Measurements from ENCODE around the gene KRT37.

The KRT37 gene

GRCh38 chr17:41393294-41393693 is 31.1 kb downstream of the KRT37 start:
- no peak for TF ChIP-seq POU6F1 (CRISPR knock-in tag; IDR thresholded peaks at IDR 0.05; ENCODE audit: borderline replicate concordance, low read depth)
- no peak for TF ChIP-seq ZNF8 (CRISPR knock-in tag; IDR thresholded peaks at IDR 0.05)
- TF ChIP-seq ISL1 (CRISPR knock-in tag; IDR thresholded peaks at IDR 0.05): no peak
- no peak for TF ChIP-seq GLIS3 (CRISPR knock-in tag; IDR thresholded peaks at IDR 0.05)
- TF ChIP-seq TCF4 (CRISPR knock-in tag; IDR thresholded peaks at IDR 0.05; ENCODE audit: borderline replicate concordance): no peak
- TF ChIP-seq PPARA (CRISPR knock-in tag; IDR thresholded peaks at IDR 0.05; ENCODE audit: borderline replicate concordance): no peak
- no peak for TF ChIP-seq ZNF70 (CRISPR knock-in tag; IDR thresholded peaks at IDR 0.05)
- no peak for TF ChIP-seq ZFP3 (CRISPR knock-in tag; IDR thresholded peaks at IDR 0.05)
- no peak for TF ChIP-seq ZC3H10 (CRISPR knock-in tag; IDR thresholded peaks at IDR 0.05)
- no peak for TF ChIP-seq TOX (CRISPR knock-in tag; IDR thresholded peaks at IDR 0.05; ENCODE audit: borderline replicate concordance)
- TF ChIP-seq RARB (CRISPR knock-in tag; IDR thresholded peaks at IDR 0.05): no peak
- TF ChIP-seq TSHZ2 (CRISPR knock-in tag; IDR thresholded peaks at IDR 0.05): no peak
- ATAC-seq: no peak

GRCh38 chr17:41392278-41392677 is 32.1 kb downstream of the KRT37 start:
- no peak for ATAC-seq

GRCh38 chr17:41391535-41391934 is 32.9 kb downstream of the KRT37 start:
- TF ChIP-seq ESRRG (CRISPR knock-in tag; IDR thresholded peaks at IDR 0.05): no peak
- TF ChIP-seq GLIS3 (CRISPR knock-in tag; IDR thresholded peaks at IDR 0.05): no peak
- no peak for TF ChIP-seq CREB5 (CRISPR knock-in tag; IDR thresholded peaks at IDR 0.05; ENCODE audit: low read depth)
- no peak for TF ChIP-seq SNAI2 (CRISPR knock-in tag; IDR thresholded peaks at IDR 0.05)
- no peak for TF ChIP-seq TOX (CRISPR knock-in tag; IDR thresholded peaks at IDR 0.05; ENCODE audit: borderline replicate concordance)
- no peak for TF ChIP-seq ZFP3 (CRISPR knock-in tag; IDR thresholded peaks at IDR 0.05)
- no peak for TF ChIP-seq ZNF565 (CRISPR knock-in tag; conservative IDR thresholded peaks at IDR 0.05; ENCODE audit: low read depth)
- TF ChIP-seq ZNF8 (CRISPR knock-in tag; IDR thresholded peaks at IDR 0.05): no peak
- TF ChIP-seq PATZ1 (CRISPR knock-in tag; IDR thresholded peaks at IDR 0.05; ENCODE audit: borderline replicate concordance): no peak
- TF ChIP-seq POU6F1 (CRISPR knock-in tag; IDR thresholded peaks at IDR 0.05; ENCODE audit: borderline replicate concordance, low read depth): no peak
- TF ChIP-seq CSRNP3 (CRISPR knock-in tag; IDR thresholded peaks at IDR 0.05): no peak
- TF ChIP-seq ZNF70 (CRISPR knock-in tag; IDR thresholded peaks at IDR 0.05): no peak
- no peak for TF ChIP-seq ISL1 (CRISPR knock-in tag; IDR thresholded peaks at IDR 0.05)
- TF ChIP-seq PPARA (CRISPR knock-in tag; IDR thresholded peaks at IDR 0.05; ENCODE audit: borderline replicate concordance): no peak
- no peak for TF ChIP-seq OSR1 (CRISPR knock-in tag; IDR thresholded peaks at IDR 0.05)
- no peak for TF ChIP-seq TCF4 (CRISPR knock-in tag; IDR thresholded peaks at IDR 0.05; ENCODE audit: borderline replicate concordance)
- TF ChIP-seq ZFP30 (CRISPR knock-in tag; IDR thresholded peaks at IDR 0.05): no peak
- TF ChIP-seq CSDC2 (CRISPR knock-in tag; IDR thresholded peaks at IDR 0.05): no peak
- no peak for TF ChIP-seq TSHZ2 (CRISPR knock-in tag; IDR thresholded peaks at IDR 0.05)
- no peak for ATAC-seq

More at GRCh38 chr17:41392278-41392677, 32.1 kb downstream of the KRT37 start:
- TF ChIP-seq ZFP3 (CRISPR knock-in tag; IDR thresholded peaks at IDR 0.05): no peak
- no peak for TF ChIP-seq ARNTL (CRISPR knock-in tag; IDR thresholded peaks at IDR 0.05; ENCODE audit: borderline replicate concordance, low read depth)
- TF ChIP-seq SNAI2 (CRISPR knock-in tag; IDR thresholded peaks at IDR 0.05): no peak
- TF ChIP-seq TCF4 (CRISPR knock-in tag; IDR thresholded peaks at IDR 0.05; ENCODE audit: borderline replicate concordance): no peak
- TF ChIP-seq TOX (CRISPR knock-in tag; IDR thresholded peaks at IDR 0.05; ENCODE audit: borderline replicate concordance): no peak
- no peak for TF ChIP-seq ZC3H10 (CRISPR knock-in tag; IDR thresholded peaks at IDR 0.05)
- no peak for TF ChIP-seq ESRRG (CRISPR knock-in tag; IDR thresholded peaks at IDR 0.05)
- no peak for TF ChIP-seq PPARA (CRISPR knock-in tag; IDR thresholded peaks at IDR 0.05; ENCODE audit: borderline replicate concordance)
- no peak for TF ChIP-seq CSDC2 (CRISPR knock-in tag; IDR thresholded peaks at IDR 0.05)
- no peak for TF ChIP-seq BACH2 (CRISPR knock-in tag; IDR thresholded peaks at IDR 0.05; ENCODE audit: borderline replicate concordance)
- no peak for TF ChIP-seq GLIS3 (CRISPR knock-in tag; IDR thresholded peaks at IDR 0.05)
